Nephron progenitor cell (in vitro differentiated cells): Measurements from ENCODE around the gene OMA1.
"Not testable (repeated sequence)": the region's sequence is repeated elsewhere in the genome, so short reads cannot be mapped to it uniquely, and the experiment has no call there.

Source experiments
- DNase-seq: peaks from one replicate; pipeline ENCODE4 v3.0.0; 2021
- H3K27ac Mint-ChIP-seq: 2 replicates; pipeline ENCODE4 v1.8.0; 2021; ENCODE audit warnings: mild to moderate bottlenecking, moderate library complexity, mixed read lengths
- H3K27me3 Mint-ChIP-seq: 2 replicates; pipeline ENCODE4 v1.8.0; 2021; ENCODE audit warnings: mild to moderate bottlenecking, low read depth, mixed read lengths; ENCODE audit not compliant: poor library complexity
- H3K36me3 Mint-ChIP-seq: 2 replicates; pipeline ENCODE4 v1.8.0; 2021; ENCODE audit warnings: low read depth, mixed read lengths
- H3K4me1 Mint-ChIP-seq: 2 replicates; pipeline ENCODE4 v1.8.0; 2021; ENCODE audit warnings: mixed read lengths
- H3K4me3 Mint-ChIP-seq: 2 replicates; pipeline ENCODE4 v1.8.0; 2021; ENCODE audit warnings: mild to moderate bottlenecking, moderate library complexity, mixed read lengths
- H3K9me3 Mint-ChIP-seq: 2 replicates; pipeline ENCODE4 v1.8.0; 2021; ENCODE audit warnings: mild to moderate bottlenecking, moderate library complexity, mixed read lengths
- TF ChIP-seq, protein P1 (sequence below): fragments of 200-600 bp; sonication (generic); IDR thresholded peaks from 2 replicates; pipeline ENCODE4 v1.5.0; 2021; ENCODE audit warnings: antibody characterized with exemption

The OMA1 gene

DNA sequence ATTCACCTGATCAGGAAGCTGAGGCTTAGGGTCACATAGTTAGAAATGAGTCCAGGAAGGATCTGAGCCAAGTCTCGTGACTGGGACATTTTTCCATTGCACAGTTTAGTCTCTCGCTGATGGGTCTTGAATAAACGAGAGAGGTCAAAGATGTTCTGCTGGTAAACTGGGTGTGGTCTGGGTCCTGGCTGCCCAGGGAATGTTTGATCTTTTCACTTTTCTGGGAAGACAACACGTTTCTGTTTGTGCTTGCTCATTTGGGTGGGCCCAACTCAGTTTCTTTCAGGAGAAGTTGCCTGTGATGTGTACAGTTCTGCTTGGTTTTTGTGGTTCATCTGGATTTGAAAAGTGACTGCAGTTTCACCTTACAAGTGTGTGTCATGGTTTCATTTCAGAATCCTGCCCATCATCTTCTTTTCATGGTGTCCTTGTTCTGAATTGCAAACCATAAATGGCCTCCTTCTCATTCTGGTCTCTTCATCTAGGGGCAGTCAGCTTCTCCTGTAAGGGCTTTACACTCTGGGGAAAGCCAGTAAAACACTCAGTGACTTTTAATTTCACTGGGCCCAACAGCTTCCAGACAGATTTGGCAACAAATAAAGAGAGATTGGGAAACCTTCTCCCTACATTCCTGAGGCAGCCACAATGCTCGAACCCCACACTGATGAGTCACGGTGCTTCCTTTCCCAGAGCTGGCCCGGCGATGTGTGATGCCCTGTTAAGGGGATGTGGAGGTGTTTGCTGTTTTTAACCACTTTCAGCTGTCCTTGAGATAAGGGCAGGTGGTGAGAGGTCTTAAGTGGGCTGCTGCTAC, 37.8 kb upstream of the OMA1 start:
- Mint-ChIP-seq H3K36me3 (no peaks in the 10 kb centered on the region), H3K27me3 (peaks cover 41% of the 10 kb centered on the region), H3K27ac (no peak overlapping the region), H3K4me1 (no peaks in the 10 kb centered on the region), H3K4me3 (no peak overlapping the region), H3K9me3 (peaks cover 3% of the 10 kb centered on the region)
- no peak for DNase-seq
- TF ChIP-seq, protein P1, sequence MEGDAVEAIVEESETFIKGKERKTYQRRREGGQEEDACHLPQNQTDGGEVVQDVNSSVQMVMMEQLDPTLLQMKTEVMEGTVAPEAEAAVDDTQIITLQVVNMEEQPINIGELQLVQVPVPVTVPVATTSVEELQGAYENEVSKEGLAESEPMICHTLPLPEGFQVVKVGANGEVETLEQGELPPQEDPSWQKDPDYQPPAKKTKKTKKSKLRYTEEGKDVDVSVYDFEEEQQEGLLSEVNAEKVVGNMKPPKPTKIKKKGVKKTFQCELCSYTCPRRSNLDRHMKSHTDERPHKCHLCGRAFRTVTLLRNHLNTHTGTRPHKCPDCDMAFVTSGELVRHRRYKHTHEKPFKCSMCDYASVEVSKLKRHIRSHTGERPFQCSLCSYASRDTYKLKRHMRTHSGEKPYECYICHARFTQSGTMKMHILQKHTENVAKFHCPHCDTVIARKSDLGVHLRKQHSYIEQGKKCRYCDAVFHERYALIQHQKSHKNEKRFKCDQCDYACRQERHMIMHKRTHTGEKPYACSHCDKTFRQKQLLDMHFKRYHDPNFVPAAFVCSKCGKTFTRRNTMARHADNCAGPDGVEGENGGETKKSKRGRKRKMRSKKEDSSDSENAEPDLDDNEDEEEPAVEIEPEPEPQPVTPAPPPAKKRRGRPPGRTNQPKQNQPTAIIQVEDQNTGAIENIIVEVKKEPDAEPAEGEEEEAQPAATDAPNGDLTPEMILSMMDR, result no peak

DNA sequence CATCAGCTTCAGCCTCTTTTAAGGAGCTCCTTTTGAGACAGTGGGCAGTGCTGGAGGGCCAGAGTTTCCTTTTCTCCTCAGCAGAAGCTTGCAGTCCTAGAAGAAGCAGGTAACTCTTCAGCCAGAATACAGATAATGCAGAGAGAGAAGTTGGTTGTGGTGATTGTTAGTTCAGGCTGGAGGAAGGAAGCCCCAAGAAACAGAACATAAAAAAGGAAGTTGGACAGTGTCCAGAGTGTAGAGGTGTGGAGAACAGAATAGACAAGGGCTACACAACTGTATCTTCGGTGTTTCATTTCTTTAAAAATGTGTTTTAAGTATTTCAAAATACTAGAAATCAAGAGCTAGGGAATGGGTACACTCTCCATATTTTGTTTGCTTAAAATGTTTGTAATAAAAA, 37.0 kb upstream of the OMA1 start:
- H3K27ac Mint-ChIP-seq, result no peak overlapping the region
- TF ChIP-seq, protein P1, result no peak
- DNase-seq, result no peak
- H3K4me1 Mint-ChIP-seq, result no peaks in the 10 kb centered on the region
- H3K9me3 Mint-ChIP-seq, result peaks cover 3% of the 10 kb centered on the region
- H3K4me3 Mint-ChIP-seq, result no peak overlapping the region
- peaks cover 49% of the 10 kb centered on the region for H3K27me3 Mint-ChIP-seq
- no peaks in the 10 kb centered on the region for H3K36me3 Mint-ChIP-seq

DNA sequence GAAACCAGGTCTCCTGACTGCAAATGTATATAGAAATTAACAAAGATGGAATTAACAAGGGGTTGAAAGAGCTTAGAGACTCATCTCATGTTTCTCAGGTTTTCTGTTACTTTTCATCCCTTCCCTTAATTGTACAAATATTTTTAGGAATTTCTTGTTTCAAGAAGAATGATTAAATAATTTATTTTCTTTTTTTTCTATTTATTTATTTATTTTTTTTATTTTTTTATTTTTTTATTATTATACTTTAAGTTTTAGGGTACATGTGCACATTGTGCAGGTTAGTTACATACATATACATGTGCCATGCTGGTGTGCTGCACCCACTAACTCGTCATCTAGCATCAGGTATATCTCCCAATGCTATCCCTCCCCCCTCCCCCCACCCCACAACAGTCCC, 35.6 kb upstream of the OMA1 start:
- DNase-seq, H3K36me3 Mint-ChIP-seq, H3K27ac Mint-ChIP-seq, H3K9me3 Mint-ChIP-seq, H3K4me3 Mint-ChIP-seq, H3K4me1 Mint-ChIP-seq: not testable (repeated sequence)
- H3K27me3 Mint-ChIP-seq, result peaks cover 58% of the 10 kb centered on the region

DNA sequence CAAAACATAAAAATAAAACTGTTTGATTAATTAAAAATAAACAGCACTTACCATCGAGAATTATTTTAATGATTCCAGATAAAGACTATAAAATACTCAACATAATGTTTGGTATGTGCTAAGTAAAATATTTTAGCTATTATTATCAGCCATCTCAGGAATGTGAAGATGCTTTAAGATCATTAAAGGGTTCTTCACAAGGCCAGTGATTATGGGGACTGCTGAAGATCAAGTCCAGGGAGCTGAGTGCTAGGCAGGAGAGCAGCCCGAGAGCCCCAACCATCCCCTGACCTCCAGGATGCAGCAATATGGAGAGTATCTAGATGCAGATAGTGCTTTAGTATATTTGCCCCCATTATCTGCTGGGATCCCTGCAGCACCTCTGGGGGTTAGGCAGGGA, 35.1 kb upstream of the OMA1 start:
- no peak for DNase-seq
- Mint-ChIP-seq H3K36me3 (no peaks in the 10 kb centered on the region), H3K4me1 (peaks cover 6% of the 10 kb centered on the region), H3K27ac (no peak overlapping the region), H3K27me3 (peaks cover 59% of the 10 kb centered on the region), H3K9me3 (peaks cover 8% of the 10 kb centered on the region), H3K4me3 (no peak overlapping the region)
- TF ChIP-seq, protein P1, result no peak

DNA sequence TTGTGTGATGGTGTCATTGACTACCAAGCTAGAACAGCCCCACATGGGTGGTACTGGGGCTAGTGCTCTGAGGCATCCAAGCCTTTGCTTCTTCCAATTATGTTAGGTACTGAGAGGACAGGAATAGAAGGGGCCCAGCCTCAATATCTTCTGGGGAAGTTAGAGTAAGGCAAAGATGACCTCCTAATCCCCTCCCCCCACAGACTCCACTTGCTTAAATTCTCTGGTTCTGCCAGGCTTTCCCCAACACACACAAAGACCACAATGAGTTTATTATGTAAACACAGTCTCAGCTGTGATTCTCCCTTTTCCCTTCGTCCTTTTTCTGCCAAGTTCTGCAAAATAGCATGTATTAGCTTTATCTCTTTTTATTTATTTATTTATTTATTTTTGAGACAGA, 33.7 kb upstream of the OMA1 start:
- peaks cover 67% of the 10 kb centered on the region for H3K27me3 Mint-ChIP-seq
- peaks cover 16% of the 10 kb centered on the region for H3K9me3 Mint-ChIP-seq
- H3K36me3 Mint-ChIP-seq, result no peaks in the 10 kb centered on the region
- no peak for DNase-seq
- H3K4me1 Mint-ChIP-seq, result peaks cover 6% of the 10 kb centered on the region
- TF ChIP-seq, protein P1, result no peak
- no peak overlapping the region for H3K27ac Mint-ChIP-seq
- H3K4me3 Mint-ChIP-seq, result no peak overlapping the region

DNA sequence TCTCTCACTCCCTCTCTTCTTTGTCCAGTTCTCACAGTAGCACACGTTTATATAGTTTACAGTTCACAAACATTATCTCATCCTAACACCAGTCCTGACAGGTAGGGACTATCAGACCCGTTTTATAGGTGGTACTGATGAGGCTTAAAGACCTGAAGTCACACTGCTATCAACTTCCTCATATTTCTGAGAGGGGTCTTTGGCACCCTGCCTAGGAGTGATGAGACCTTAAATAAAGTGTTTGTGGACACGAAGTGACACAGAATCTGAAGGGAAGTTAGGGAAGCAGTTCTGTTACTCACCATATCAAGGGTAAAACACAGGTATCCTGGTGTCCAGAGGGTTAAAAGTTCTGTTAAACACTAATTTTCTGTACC, 31.1 kb upstream of the OMA1 start:
- peaks cover 74% of the 10 kb centered on the region for H3K27me3 Mint-ChIP-seq
- no peak overlapping the region for H3K27ac Mint-ChIP-seq

More for the DNA sequence above, 31.1 kb upstream of the OMA1 start:
- Mint-ChIP-seq H3K4me3 (peak overlapping the region; percentile 68), H3K9me3 (peaks cover 16% of the 10 kb centered on the region), H3K36me3 (no peaks in the 10 kb centered on the region), H3K4me1 (peaks cover 19% of the 10 kb centered on the region)
- TF ChIP-seq, protein P1, result no peak
- no peak for DNase-seq
